HG03520 (cell line): ENCODE results near the gene CELA2B.
"Not testable (repeated sequence)": the region's sequence is repeated elsewhere in the genome, so short reads cannot be mapped to it uniquely, and the experiment has no call there.

ENCODE experiments used
- ATAC-seq: cut with Tn5 transposase; IDR thresholded peaks from one replicate; pipeline ENCODE4 v1.9.1; 2021; ENCODE audit warnings: mild to moderate bottlenecking, moderate library complexity; ENCODE audit not compliant: unreplicated experiment

CELA2B gene

DNA sequence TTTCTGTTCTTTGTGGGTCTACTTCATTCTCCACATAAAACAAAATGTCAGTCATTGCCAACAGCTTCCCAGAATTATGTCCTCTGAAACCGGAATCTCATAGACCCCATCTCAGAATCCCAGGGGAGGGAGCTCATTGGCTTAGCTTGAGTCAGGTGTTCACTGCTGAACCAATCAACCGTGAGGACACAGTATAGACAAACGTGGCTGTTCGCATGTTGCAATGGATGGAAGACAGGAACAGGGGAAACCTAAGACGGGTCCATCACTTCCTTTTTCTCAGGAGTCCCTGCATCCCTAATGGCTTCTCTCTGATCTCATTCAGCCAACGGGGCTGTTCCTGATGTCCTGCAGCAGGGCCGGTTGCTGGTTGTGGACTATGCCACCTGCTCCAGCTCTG is 10.2 kb upstream of the CELA2B start:
- no peak for ATAC-seq

DNA sequence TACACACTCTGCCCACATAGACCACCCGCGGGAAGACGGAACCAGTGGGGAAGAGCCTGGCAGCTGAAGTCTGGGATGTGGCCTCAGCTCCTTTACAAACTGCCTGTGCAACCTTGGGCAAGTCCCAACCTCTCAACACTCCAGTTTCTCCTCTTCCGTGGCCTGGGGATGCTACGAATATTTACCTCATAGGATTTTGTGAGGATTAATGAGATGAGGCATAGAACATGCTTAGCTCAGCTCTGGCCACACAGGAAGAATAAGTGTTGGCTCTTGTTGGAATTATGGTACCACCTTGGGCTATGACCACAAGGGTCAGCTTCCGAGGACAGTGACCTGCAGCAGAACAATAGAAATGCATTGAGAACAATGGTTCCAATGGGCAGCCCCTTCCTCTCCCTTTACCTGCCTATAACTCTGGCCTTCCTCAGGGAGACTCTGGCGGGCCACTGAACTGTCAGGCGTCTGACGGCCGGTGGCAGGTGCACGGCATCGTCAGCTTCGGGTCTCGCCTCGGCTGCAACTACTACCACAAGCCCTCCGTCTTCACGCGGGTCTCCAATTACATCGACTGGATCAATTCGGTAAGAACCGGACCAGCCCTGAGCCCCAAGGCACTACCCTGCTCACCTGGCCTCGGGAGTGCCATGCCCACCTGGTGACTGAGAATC is 8.8 kb upstream of the CELA2B start:
- ATAC-seq = not testable (repeated sequence)

DNA sequence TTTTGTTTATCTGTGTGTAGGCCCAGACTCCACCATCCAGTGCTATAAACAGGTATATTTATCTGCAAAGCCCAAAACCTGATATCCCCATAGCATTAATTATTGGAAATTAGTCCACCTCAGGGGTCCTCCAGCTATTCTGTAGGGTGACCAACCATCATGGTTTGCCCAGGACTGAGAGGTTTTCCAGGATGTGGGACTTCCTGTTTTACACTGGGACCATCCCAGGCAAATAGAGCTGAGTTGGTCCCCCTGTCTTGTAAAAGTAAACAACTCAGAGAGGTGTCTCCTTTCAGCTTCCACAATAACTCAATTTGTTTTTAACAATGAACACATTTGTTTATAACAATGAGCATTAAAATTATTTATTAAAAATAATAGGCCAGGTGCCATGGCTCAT is 7.8 kb upstream of the CELA2B start:
- no peak for ATAC-seq

DNA sequence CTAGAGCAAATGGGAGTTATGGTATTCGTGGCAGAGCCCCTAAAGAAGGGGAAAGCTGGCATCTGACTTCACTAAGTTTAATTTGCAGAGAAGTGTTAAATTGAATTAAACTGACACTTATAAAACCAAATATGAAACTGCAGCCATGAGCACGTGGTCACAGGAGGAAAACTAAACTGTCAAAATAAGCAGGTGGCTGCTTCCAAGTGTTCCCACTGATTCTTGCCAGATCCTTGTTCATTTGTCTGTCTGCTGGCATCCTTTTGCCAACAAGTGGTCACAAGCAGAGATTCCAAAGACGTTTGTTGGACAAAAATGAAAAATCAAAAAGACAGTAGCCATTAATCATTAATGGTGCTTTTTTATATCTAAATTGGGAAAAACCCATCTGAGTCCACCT is 6.5 kb upstream of the CELA2B start:
- no peak for ATAC-seq

DNA sequence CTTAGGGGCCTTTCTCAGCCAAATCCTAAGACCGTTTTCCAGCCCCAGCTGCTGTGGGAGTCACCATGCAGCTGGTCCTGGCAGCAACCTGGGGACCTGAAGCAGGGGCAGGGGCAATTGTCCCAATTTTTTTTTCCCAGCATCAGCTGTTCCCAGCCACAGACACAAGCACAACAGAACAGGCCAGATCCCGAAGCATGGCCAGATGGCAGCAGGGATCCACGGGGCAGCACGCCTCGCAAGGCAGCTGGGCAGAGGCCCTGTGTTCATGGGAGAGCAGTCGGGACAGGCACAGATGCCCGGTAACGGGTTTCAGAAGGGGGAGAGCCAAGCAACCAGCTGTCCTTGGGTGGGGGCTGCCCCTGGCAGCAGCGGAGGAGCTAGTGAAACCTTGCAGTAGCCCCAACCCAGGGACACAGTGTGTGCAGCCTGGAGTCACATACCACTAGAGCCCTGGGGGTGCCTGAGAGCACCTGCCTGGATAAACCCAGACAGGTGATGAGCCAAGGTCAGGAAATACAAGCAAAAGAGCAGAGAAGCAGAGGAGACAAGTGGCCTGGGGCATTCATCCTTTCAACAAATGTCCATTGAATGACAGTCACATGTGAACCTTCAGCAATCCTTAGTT is 6.0 kb upstream of the CELA2B start:
- not testable (repeated sequence) for ATAC-seq

DNA sequence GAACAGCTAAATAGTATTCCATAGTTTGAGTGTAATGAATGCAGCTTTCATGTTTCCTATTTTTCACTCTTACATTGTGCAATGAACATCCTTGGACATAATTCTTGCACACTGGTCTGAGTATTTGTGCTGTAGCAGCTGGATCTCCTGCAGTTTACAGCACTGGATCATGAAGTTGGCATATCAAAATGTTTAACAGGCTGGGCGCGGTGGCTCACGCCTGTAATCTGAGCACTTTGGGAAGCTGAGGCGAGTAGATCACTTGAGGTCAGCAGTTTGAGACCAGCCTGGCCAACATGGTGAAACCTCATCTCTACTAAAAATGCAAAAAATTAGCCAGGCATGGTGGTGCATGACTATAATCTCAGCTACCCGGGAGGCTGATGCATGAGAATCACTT is 4.8 kb upstream of the CELA2B start:
- ATAC-seq = not testable (repeated sequence)

DNA sequence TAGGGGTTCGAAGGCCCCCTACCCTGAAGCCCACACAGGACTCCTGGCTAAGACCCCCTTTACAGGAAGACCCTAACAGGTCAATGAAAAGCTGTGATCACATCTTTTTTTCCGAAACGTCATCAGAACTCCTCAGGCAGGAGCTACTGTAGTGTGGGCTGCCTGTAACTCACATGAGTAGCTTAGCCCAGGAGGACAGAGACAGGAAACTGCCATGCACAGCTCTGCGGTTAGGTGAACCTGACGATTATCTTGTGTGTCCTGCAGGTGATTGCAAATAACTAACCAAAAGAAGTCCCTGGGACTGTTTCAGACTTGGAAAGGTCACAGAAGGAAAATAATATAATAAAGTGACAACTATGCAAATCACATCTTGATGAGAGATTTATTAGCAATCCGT is 4.2 kb upstream of the CELA2B start:
- ATAC-seq = not testable (repeated sequence)

DNA sequence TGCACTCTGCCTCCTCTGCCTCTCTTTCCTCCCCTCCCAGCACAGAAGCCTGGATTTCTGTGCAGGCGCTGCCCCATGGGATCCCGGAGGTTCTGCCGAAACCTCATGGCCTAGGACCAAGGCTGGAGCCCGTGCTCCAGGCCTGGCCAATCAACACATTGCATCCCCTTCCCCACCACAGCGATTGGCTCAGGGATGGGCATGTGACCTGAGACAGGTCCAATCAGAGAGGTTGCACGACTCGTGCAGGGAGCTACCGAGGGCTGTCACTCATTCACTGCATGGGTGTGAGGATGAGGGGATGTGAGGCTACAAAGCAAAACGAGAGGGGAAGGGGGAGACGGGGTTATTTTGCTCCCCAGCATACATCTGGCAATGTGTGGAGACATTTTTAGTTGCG is 3.3 kb upstream of the CELA2B start:
- no peak for ATAC-seq

DNA sequence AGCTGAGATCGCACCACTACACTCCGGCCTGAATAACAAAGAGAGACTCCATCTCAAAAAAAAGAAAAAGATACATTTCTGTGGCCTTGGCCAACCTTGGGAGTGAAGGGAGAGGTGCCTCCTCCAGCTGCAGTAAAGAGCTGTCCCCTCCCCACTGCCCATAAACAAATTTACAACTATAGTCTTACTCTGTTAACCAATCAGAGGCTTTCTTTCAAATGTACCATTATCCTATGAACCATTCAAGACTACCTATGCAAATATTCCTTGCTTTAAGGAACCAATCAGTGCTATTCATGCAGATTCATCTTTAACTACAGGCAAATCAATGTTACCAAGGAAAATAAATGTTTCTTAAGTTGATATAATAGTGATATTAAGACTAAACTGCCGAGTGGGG is 1.0 kb downstream of the CELA2B start:
- ATAC-seq = no peak

DNA sequence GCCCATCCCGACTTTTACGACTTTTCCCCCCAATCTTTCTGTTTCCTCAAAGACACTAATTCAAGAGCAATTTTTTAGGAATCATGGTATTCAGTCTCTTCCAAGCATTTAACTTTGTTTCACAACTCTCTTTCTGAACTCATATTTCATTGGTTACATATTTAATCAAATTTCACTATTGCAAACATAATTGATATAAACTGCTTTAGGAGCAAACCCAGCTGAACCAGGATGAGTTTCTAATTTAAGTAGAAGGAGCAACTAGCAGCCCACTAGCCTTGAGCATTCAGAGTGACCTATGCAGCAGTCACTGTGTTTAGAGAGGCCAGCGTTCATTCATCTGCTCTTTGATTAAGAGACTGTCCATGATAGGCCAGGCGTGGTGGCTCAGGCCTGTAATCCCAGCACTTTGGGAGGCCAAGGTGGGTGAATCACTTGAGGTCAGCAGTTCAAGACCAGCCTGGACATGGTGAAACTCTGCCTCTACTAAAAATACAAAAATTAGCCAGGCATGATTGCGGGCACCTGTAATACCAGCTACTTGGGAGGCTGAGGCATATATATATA is 1.8 kb downstream of the CELA2B start:
- ATAC-seq = no peak

DNA sequence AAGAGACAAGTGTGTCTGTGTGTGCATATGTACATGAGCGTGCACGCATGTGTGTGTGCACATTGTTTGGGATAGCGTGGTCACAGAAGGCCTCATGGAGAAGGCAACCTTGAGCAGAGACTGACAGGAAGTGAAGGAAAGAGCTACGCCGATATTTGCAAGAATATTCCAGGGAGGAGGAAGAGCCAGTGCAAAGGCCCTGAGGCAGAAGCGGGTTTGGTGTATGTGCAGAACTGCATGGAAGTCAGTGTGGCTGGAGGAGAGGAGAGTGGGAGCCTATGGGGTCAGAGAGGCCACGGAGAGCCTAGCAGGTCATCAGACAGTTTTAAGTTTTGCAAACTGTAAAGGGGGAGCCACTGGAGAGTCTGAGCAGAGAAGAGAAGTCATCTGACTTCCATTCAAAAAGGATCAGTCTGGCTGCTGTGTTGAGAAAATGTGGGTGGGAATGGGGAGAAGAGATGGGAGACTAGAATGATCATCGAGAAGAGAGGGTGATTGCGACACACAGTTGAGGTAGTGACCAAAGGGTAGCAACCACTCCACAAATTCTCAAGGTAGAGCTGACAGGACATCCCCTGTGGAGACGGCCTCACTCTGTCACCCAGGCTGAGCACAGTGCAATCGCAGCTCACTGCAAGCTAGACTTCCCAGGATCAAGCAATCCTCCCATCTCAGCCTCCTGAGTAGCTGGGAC is 3.9 kb downstream of the CELA2B start:
- ATAC-seq = no peak

DNA sequence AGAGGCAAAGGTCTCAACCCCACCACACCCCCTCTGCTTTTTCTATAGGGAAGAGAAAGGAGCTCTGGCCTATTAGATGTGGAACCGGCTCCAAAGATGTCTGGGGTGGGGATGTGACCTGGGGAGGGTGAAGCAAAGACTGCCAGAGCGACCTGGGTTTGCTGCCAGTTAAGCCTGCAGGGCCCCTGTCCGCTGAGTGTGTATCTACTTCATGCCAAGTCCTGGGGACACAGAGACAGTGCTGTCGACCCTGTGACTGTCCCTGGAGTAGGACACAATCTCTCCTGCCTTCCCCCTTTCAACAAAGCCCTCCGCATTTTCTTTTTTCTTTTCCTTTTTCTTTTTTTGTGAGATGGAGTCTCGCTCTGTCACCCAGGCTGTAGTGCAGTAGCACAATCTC is 6.6 kb downstream of the CELA2B start:
- not testable (repeated sequence) for ATAC-seq

DNA sequence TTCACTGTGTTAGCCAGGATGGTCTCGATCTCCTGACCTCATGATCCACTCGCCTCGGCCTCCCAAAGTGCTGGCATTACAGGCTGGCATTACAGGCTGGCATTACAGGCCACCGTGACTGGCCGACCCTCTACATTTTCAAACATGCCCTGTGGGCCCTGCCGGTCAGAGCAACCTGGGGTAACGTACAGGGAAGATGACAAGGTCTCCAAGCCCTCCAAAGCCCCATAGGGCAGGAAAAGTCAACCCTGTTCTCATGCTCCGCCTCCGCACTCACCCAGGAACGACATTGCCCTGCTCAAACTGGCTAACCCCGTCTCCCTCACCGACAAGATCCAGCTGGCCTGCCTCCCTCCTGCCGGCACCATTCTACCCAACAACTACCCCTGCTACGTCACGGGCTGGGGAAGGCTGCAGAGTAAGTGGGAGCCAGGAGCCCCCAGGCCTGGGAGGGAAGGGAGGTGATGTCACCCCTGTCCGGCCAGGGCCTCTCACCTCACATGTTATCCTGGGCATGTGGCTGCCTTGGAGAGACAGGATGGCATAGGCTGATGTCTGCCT is 7.2 kb downstream of the CELA2B start:
- ATAC-seq = not testable (repeated sequence)

DNA sequence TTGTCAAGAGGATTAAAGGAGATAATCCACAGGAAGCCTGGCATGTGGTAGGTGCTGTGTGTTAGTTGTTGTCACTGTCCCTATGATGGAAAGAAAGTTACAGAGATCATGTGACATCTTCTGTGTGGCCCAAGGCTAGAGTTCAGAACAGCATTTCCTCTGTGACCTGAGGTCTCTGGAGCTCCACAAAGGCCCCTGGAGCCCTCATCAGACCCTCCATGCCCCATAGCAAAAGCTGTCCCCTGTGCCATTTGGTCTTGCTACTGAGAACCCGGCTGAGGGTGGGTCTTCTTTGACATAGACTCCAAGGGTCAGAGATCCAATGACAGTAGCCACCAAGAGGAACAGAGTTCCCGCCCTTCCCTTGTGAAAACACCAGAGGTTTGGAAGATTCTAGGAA is 8.1 kb downstream of the CELA2B start:
- no peak for ATAC-seq

DNA sequence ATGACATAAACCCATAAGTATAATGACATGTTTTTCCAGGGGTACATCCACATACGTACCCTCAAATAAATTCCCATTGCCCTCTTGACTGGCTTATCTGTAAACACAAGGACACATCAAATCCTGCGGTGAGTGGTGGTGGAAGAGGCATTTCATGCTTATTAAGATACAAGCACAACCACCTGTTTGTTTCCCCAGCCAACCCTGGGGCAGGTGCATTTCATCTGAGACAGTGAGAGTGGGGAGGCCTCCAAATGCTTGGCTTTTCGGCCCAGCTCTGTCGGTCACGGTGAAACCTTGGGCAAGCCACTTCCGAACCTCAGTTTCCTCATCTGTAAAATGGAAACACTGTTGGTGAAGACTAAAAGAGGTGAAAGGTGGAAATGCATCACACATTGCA is 8.5 kb downstream of the CELA2B start:
- ATAC-seq = not testable (repeated sequence)

DNA sequence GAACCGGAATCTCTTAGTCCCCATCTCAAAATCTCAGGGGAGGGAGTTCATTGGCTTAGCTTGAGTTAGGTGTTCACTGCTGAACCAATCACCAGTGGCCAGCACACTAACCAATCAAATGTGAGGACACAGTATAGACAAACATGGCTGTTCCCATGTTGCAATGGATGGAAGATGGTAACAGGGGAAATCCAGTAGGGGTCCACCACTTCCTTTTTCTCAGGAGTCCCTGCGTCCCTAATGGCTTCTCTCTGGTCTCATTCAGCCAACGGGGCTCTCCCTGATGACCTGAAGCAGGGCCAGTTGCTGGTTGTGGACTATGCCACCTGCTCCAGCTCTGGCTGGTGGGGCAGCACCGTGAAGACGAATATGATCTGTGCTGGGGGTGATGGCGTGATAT is 9.7 kb downstream of the CELA2B start:
- ATAC-seq = no peak

DNA sequence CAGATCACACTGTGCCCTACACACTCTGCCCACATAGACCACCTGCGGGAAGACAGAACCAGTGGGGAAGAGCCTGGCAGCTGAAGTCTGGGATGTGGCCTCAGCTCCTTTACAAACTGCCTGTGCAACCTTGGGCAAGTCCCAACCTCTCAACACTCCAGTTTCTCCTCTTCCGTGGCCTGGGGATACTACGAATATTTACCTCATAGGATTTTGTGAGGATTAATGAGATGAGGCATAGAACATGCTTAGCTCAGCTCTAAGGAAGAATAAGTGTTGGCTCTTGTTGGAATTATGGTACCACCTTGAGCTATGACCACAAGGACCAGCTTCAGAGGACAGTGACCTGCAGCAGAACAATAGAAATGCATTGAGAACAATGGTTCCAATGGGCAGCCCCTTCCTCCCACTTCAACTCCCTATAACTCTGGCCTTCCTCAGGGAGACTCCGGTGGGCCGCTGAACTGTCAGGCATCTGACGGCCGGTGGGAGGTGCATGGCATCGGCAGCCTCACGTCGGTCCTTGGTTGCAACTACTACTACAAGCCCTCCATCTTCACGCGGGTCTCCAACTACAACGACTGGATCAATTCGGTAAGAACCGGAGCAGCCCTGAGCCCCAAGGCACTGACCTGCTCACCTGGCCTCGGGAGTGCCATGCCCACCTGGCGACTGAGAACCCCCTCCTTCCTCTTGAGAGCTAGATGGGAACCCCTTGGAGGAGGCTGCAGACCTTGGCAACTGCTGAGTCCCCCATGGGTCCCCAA is 11.1 kb downstream of the CELA2B start:
- ATAC-seq = not testable (repeated sequence)

DNA sequence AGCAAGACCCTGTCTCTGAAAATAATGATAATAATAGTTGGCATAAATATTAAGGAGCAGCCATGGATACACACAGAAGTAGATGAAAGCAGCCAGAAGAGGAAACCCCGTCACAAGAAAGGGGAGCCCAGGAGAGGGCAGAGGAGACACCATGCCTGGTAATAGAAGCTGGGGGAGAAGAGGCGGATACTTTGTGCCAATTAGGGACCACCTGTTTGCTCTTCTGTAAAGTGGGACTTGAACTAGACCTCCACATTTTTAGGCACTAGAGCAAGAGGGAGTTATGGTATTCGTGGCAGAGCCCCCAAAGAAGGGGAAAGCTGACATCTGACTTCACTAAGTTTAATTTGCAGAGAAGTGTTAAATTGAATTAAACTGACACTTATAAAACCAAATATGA is 12.5 kb downstream of the CELA2B start:
- no peak for ATAC-seq

DNA sequence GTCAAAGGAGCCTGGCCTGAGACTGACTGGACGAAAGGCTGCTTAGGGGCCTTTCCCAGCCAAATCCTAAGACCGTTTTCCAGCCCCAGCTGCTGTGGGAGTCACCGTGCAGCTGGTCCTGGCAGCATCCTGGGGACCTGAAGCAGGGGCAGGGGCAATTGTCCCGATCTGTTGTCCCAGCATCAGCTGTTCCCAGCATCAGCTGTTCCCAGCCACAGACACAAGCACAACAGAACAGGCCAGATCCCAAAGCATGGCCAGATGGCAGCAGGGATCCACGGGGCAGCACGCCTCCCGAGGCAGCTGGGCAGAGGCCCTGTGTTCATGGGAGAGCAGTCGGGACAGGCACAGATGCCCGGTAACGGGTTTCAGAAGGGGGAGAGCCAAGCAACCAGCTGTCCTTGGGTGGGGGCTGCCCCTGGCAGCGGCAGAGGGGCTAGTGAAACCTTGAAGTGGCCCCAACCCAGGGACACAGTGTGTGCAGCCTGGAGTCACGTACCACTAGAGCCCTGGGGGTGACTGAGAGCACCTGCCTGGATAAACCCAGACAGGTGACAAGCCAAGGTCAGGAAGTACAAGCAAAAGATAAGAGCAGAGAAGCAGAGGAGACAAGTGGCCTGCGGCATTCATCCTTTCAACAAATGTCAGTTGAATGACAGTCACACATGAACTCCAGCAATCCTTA is 13.3 kb downstream of the CELA2B start:
- ATAC-seq = no peak

DNA sequence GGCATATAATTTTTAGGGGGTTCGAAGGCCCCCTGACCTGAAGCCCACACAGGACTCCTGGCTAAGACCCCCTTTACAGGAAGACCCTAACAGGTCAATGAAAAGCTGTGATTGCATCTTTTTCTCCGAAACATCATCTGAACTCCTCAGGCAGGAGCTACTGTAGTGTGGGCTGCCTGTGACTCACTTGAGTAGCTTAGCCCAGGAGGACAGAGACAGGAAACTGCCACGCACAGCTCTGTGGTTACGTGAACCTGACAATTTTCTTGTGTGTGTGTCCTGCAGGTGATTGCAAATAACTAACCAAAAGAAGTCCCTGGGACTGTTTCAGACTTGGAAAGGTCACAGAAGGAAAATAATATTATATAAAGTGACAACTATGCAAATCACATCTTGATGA is 15.1 kb downstream of the CELA2B start:
- ATAC-seq = not testable (repeated sequence)
